Iris pigment epithelial cell (primary cell): ENCODE results near the gene GPD1L.
"Not testable (repeated sequence)": the region's sequence is repeated elsewhere in the genome, so short reads cannot be mapped to it uniquely, and the experiment has no call there.

Experiments
- DNase-seq: peaks from one replicate; pipeline ENCODE4 v3.0.0-alpha.2; 2011; ENCODE audit warnings: low read depth

The GPD1L gene

GRCh38 chr3:32105291-32106131, 909 bp upstream of the GPD1L start:
- no peak for DNase-seq

GRCh38 chr3:32106929-32107362, 526 bp downstream of the GPD1L start:
- no peak for DNase-seq

DNA sequence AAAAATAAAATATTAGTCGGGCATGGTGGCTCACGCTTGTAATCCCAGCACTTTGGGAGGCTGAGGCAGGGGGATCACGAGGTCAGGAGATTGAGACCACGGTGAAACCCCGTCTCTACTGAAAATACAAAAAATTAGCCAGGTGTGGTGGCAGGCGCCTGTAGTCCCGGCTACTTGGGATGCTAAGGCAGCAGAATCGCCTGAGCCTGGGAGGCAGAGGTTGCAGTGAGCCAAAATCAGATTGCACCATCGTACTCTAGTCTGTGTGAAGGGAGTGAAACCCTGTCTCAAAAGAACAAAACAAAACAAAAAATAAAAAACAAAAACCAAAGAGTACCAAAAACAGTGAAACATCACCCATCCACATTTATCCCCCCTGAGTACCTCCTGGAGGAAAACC, 1.8 kb downstream of the GPD1L start:
- not testable (repeated sequence) for DNase-seq

DNA sequence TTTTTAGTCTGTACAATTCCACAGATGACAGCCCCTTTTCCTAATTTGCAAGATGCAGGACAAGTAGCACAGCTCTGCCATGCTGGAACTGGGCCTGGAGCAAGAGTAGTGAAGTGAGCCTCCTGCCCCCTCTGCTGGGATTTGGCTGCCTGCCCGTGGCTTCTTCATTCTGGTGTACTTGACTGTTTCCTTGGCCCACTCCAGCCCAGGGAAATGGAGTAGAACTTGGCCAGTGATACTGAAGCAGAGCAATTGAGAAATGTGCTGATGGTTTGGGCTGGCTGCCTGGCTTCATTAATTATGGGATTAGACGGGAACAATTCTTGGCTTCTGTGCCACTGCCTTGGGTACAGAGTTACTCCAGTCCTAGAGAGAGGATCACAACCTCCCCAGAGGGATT, 2.8 kb downstream of the GPD1L start:
- DNase-seq: peak; percentile 53

- no peak for DNase-seq
Observed at GRCh38 chr3:32110233-32110760, 3.9 kb downstream of the GPD1L start.

DNA sequence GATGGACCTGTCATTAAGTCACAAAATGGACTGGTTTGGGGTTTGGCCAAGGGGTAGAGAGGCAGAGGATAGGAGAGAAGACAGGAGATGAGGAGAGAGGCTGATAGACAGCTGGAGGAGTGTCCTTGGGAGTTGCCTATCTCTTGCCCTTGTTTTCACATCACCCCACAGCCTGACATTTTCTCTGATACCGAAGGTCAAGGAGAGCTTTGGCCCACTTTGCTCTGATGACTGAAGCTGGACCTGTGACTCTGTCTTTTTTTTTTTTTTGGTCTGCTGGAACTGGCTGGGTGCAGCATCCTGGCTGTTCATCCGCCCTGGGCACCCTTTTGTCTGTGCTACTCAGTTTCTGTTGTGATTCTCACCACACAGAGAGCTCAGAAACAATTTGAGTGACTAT, 5.1 kb downstream of the GPD1L start:
- no peak for DNase-seq

GRCh38 chr3:32113566-32113965, 7.1 kb downstream of the GPD1L start:
- DNase-seq: no peak

DNA sequence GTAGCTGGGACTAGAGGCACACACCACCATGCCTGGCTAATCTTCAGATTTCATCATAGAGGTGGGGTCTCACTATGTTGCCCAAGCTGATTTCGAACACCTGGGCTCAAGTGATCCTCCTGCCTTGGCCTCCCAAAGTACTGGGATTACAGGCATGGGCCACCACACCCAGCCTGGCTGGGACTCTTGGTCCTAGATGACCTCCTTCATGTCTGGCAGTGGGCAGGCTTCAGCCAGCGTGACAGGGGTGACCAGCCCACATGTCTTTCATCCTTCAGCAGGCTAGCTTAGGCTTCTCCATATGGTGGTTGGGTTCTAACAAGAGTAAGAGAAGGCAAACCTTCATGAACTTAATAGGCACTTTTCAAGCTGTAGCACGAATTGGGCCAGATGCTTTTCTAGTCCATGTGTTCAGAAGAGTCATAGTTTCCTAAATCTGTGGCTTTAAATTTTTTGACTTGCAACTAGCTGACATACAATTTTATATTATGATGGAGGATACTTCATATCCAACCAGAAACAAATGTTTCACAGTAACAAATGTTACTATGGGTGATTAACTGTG, 7.6 kb downstream of the GPD1L start:
- no peak for DNase-seq

DNA sequence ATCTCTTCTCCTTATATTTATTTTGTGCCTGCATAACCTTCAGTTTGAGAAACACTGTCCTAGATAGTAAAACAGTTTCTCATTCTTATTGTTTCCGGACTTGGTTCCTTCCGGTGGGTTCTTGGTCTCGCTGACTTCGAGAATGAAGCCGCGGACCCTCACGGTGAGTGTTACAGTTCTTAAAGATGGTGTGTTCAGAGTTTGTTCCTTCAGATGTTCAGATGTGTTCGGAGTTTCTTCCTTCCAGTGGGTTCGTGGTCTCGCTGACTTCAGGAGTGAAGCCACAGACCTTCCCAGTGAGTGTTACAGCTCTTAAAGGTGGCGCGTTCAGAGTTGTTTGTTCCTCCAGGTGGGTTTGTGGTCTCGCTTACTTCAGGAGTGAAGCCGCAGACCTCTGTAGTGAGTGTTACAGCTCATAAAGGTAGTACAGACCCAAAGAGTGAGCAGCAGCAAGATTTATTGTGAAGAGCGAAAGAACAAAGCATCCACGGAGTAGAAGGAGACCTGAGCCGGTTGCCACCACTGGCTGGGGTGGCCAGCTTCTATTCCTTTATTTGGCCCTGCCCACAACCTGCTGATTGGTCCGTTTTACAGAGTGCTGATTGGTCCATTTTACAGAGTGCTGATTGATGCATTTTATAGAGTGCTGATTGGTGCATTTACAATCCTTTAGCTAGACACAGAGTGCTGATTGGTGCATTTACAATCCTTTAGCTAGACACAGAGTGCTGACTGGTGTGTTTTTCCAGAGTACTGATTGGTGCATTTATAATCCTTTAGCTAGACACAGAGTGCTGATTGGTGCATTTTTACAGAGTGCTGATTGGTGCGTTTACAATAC, 8.3 kb downstream of the GPD1L start:
- not testable (repeated sequence) for DNase-seq

- peak; percentile 9 for DNase-seq
Observed at GRCh38 chr3:32117320-32117719, 10.9 kb downstream of the GPD1L start.

DNA sequence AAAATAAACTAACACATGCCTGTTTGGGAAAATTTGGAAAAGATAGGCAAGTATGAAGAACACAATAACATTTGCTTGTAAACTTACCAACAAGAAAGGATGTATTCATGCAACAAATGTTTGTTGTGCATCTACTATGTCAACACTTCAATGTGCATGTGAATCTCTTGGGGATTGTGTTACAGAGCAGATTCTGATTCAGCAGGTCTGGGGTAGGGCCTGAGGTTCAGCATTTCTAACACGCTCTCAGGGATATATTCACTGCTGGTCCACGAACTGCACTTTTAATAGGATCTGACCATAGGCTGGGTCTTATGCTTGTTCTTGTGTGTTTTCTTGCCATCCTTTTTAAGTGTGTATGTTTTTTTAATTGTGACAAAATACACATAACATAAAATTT, 11.8 kb downstream of the GPD1L start:
- DNase-seq: no peak

GRCh38 chr3:32120471-32120870, 14.1 kb downstream of the GPD1L start:
- DNase-seq: no peak

DNA sequence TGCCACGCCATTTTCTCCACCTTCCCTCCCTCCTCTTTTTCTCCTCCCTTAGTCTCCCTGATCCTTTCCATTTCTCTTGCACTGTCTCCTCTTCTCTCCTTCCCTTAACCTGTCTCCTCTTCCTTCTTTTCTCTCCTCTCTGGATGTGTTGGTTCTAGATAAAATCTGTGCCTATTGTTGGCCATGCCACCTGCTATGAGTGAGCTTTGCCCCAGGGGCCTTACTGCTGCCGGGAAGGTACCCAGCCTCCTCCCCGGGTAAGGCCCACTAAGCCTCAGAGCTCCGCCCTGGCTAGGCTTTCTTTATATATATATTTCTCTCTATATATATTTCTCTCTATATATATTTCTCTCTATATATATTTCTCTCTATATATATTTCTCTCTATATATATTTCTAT, 14.7 kb downstream of the GPD1L start:
- no peak for DNase-seq

DNA sequence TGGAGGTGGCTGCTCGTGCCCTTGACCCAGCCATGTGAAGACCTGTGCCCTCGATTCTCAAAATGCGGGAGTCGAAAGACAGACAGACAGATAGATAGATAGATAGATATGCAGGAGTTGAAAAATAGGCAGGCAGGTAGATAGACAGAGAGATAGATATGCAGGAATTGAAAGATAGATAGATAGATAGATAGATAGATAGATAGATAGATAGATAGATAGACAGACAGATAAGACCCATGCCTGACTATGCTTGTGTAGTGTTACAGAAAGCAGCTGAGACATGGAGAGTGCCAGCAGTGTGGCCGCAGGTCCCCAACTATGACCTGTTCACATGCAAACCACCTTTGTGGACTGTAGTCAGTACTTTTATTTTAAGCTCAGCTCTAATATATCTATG, 17.2 kb downstream of the GPD1L start:
- no peak for DNase-seq

DNA sequence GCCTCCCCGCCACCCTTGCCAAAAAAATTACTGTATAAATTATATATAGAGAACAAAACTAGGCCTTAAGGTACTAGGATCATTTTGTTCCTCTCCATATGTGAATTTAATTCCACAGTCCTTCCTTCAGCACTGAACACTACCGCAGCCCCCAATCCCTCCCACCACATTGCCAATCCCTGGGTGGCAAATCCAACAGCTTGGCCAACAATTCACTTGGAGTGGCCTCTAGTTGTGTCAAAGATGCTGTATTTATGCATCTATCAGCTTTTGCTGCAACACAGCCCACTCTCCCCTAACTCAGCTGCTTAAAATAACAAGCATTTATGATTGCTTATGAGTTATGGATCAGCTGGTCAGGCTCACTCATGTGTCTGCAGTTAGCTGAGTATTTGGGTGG, 18.6 kb downstream of the GPD1L start:
- no peak for DNase-seq

DNA sequence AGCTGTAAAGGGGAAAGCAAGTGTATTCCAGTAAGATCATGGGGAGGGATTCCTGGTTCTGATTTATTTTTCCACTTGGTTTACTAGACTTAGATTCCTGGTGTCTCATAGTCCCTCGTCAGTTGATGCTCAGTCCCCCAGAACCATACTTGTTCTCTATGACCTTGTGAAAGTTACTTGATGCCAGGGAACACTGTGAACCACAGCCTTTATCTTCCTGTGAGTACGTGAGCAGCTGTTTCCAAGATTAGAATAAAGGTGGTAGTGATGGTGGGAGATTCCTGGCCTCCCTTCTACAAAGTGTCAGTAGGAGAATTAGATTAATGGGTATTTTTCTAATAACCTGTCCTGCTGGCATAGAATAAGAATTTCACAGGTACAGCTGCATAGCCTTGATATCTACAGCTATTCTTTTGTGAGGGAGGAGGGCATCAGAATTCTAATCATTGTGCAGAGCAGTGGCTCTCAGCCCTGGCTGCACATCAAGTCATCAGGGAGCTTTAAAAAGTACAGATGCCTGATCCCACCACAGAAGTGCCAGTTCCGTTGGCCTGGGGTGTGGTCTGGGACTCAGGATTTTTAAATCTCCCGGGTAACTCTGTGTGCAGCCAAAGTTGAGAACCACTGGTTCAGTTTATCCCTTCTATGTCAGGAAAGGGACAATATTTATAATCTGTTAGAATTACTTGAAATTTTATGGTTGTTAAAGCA, 20.0 kb downstream of the GPD1L start:
- no peak for DNase-seq

DNA sequence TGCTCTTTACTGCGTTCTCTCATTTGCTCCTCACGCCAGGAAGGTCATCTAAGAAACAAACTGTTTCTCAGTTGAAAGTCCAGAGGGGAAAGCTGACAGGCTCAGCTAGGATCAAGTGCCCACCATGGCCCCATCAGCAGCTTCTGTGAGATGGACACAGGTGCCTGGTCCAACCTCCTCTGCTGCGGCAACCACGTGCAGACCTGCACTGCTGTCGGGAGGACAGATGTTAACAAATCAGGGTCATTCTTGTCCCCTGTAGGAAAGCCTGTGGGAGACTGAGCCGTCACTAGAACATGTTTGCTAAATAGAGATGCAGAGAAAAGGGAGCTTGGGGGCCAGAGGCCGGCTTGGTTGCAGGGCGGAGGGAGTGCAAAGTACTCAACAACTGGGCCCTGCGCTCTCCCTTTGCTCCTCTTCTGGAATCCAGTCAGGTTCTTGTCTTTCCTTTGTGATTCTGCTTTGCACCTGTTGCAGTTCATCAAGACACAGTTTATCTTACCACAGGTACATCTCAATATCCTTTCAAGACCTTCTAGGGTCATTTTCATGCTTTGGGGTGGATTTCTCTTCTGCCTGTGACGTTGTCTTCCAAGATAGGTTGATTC, 20.9 kb downstream of the GPD1L start:
- DNase-seq: no peak

- DNase-seq: no peak
Observed at GRCh38 chr3:32128936-32129335, 22.5 kb downstream of the GPD1L start.

- DNase-seq: no peak
Observed at GRCh38 chr3:32129832-32130231, 23.4 kb downstream of the GPD1L start.

DNA sequence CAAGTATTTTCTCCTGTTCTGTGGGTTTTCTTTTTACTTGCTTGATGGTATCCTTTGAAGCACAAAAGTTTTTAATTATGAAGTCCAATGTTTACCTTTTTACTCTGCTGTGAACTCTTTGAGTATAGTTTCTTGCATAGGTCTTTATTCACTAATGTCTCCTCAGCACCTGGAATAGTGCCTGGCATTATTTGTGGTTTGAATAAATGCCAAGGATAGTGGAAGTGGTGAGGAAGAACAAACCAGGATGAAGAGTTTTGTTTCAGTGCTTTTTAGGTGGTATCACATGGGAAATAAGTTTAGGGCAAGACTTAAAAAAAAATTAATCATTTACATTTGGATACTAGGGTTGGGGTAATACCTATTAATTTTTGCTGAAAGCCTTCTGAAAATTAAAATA, 25.7 kb downstream of the GPD1L start:
- no peak for DNase-seq

DNA sequence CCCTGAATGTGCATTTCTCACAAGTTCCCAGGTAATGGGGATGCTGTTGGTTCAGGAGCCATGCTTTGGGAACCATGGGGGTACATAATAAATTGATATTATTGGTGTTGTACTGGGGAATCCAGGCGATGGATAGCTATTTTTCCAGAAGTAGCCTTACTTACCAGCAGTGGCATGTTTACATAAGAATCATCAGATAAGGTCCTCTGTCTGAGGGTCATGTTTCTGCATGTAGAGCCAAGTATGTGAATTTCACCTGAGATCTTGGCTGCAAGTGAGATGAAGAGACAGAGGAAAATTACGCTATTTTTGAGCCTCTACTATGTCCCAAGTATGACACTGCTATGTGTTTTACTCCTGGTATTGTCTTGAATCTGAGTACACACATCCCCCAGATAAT, 26.3 kb downstream of the GPD1L start:
- no peak for DNase-seq

- no peak for DNase-seq
Observed at GRCh38 chr3:32136703-32137102, 30.3 kb downstream of the GPD1L start.
